GM23338 (cell line): ENCODE results near the gene CBFA2T3. TPM values are rescaled to one million over a fixed set of nuclear protein-coding genes. Genes with fewer than 3 reads are reported as not detected.

ENCODE experiments used
- ATAC-seq: fragments of 200-7000 bp; cut with Tn5 transposase; 3 replicates; pipeline ENCODE4 v1.9.1; 2020
- DNase-seq: peaks from one replicate; pipeline ENCODE4 v3.0.0-alpha.2; 2015; ENCODE audit warnings: low spot score
- H2AFZ ChIP-seq: fragments of 200-600 bp; sonication (generic); 2 replicates; pipeline ENCODE4 v1.8.0; 2016; ENCODE audit warnings: antibody characterized with exemption, mild to moderate bottlenecking, moderate library complexity
- H3F3A ChIP-seq: fragments of 200-600 bp; sonication (generic); replicated peaks from 2 replicates; pipeline ENCODE4 v1.8.0; 2017; ENCODE audit warnings: antibody characterized with exemption, mixed run types, low read depth
- H3K27ac ChIP-seq: fragments of 200-600 bp; sonication (generic); 2 replicates; pipeline ENCODE4 v1.6.1; 2016; ENCODE audit warnings: low read depth
- H3K27me3 ChIP-seq: fragments of 200-600 bp; sonication (generic); 2 replicates; pipeline ENCODE4 v1.8.0; 2016; ENCODE audit warnings: mild to moderate bottlenecking, mixed run types, moderate library complexity; ENCODE audit not compliant: insufficient read depth
- H3K36me3 ChIP-seq: fragments of 200-600 bp; sonication (generic); 2 replicates; pipeline ENCODE4 v1.8.0; 2016; ENCODE audit warnings: mild to moderate bottlenecking; ENCODE audit not compliant: insufficient read depth
- H3K4me1 ChIP-seq: fragments of 200-600 bp; sonication (generic); 2 replicates; pipeline ENCODE4 v1.8.0; 2016; ENCODE audit warnings: mild to moderate bottlenecking, moderate library complexity; ENCODE audit not compliant: insufficient read depth
- H3K4me2 ChIP-seq: fragments of 200-600 bp; sonication (generic); 2 replicates; pipeline ENCODE4 v1.7.1; 2017; ENCODE audit warnings: mixed run types
- H3K4me3 ChIP-seq: fragments of 200-600 bp; sonication (generic); 2 replicates; pipeline ENCODE4 v1.6.1; 2016; ENCODE audit warnings: mixed run types
- H3K79me2 ChIP-seq: fragments of 200-600 bp; sonication (generic); replicated peaks from 2 replicates; pipeline ENCODE4 v1.8.0; 2017; ENCODE audit warnings: mild to moderate bottlenecking; ENCODE audit not compliant: insufficient read depth
- H3K9me2 ChIP-seq: fragments of 200-600 bp; sonication (generic); 2 replicates; pipeline ENCODE4 v1.8.0; 2017; ENCODE audit not compliant: insufficient read depth
- H4K20me1 ChIP-seq: fragments of 200-600 bp; sonication (generic); replicated peaks from 2 replicates; pipeline ENCODE4 v1.8.0; 2017; ENCODE audit warnings: mild to moderate bottlenecking; ENCODE audit not compliant: insufficient read depth
- H3K27ac Mint-ChIP-seq: 2 replicates; pipeline ENCODE4 v1.8.0; 2020; ENCODE audit warnings: inconsistent platforms, mild to moderate bottlenecking, moderate library complexity, mixed read lengths
- H3K27me3 Mint-ChIP-seq: 3 replicates; pipeline ENCODE4 v1.8.0; 2022; ENCODE audit warnings: low read depth, mild to moderate bottlenecking, moderate library complexity, mixed read lengths, inconsistent platforms; ENCODE audit not compliant: insufficient read depth, poor library complexity
- H3K36me3 Mint-ChIP-seq: 3 replicates; pipeline ENCODE4 v1.8.0; 2021; ENCODE audit warnings: low read depth, mild to moderate bottlenecking, inconsistent platforms, moderate library complexity, mixed read lengths
- H3K4me1 Mint-ChIP-seq: 3 replicates; pipeline ENCODE4 v1.8.0; 2020; ENCODE audit warnings: mild to moderate bottlenecking, inconsistent platforms, mixed read lengths
- H3K4me3 Mint-ChIP-seq: 3 replicates; pipeline ENCODE4 v1.8.0; 2021; ENCODE audit warnings: moderate library complexity, mild to moderate bottlenecking, inconsistent platforms, mixed read lengths
- H3K9me3 Mint-ChIP-seq: 3 replicates; pipeline ENCODE4 v1.8.0; 2020; ENCODE audit warnings: moderate library complexity, mild to moderate bottlenecking, inconsistent platforms, mixed read lengths
- CREB1 ChIP-seq: fragments of 250-450 bp; sonication (Bioruptor Pico); IDR thresholded peaks from 2 replicates; pipeline ENCODE4 v1.5.0; 2020; ENCODE audit warnings: low read depth, mild to moderate bottlenecking, moderate library complexity
- CTCF ChIP-seq, 2 experiments: fragments of 200-600 bp in 1 of 2; sonication (generic) in 1 of 2; conservative IDR thresholded peaks; 2 replicates each; pipeline versions ENCODE4 v1.5.1 to v1.6.1; 2016 to 2017; ENCODE audit warnings: antibody characterized with exemption in 2 of 2, low read depth in 2 of 2, mild to moderate bottlenecking in 2 of 2, moderate library complexity in 1 of 2
- ETS1 ChIP-seq: IDR thresholded peaks from 2 replicates; pipeline ENCODE4 v1.6.1; 2016; ENCODE audit warnings: antibody characterized with exemption
- EZH2phosphoT487 ChIP-seq: fragments of 200-600 bp; sonication (generic); IDR thresholded peaks from one replicate; pipeline ENCODE4 v1.8.1; 2018; ENCODE audit warnings: antibody characterized with exemption; ENCODE audit not compliant: unreplicated experiment
- NANOG ChIP-seq: IDR thresholded peaks from 2 replicates; pipeline ENCODE4 v1.6.1; 2016; ENCODE audit warnings: antibody characterized with exemption, borderline replicate concordance
- REST ChIP-seq: IDR thresholded peaks from one replicate; pipeline ENCODE4 v1.6.1; 2018; ENCODE audit warnings: antibody characterized with exemption; ENCODE audit not compliant: unreplicated experiment
- STAT1 ChIP-seq: IDR thresholded peaks from one replicate; pipeline ENCODE4 v1.6.1; 2016; ENCODE audit warnings: antibody characterized with exemption; ENCODE audit not compliant: unreplicated experiment
- ZNF114 ChIP-seq: fragments of 250-450 bp; sonication (Bioruptor Pico); IDR thresholded peaks from 2 replicates; pipeline ENCODE4 v1.5.0; 2020; ENCODE audit warnings: mild to moderate bottlenecking, moderate library complexity
- ZNF331 ChIP-seq: fragments of 250-450 bp; sonication (Bioruptor Pico); IDR thresholded peaks from 2 replicates; pipeline ENCODE4 v1.5.0; 2020; ENCODE audit warnings: low read depth, mild to moderate bottlenecking, moderate library complexity
- ZNF462 ChIP-seq: fragments of 250-450 bp; sonication (Bioruptor Pico); IDR thresholded peaks from 2 replicates; pipeline ENCODE4 v1.5.0; 2020; ENCODE audit warnings: mild to moderate bottlenecking, moderate library complexity
- polyA plus RNA-seq: library from polyadenylated mRNA; unstranded; fragments of >200 nt; fragmentation: Nextera tagmentation; extraction: Ambion mirVana; gene quantifications from 2 replicates; pipeline ENCODE4 v1.2.1, GENCODE V29; 2016
- total RNA-seq: library from RNA; depleted of rRNA; stranded (reverse); fragments of >200 nt; shearing (Covaris generic); gene quantifications from 2 replicates; pipeline ENCODE4 v1.2.3, GENCODE V29; 2014

Gene CBFA2T3
- total and polyA plus RNA-seq, 2 experiments from 2014 or later = 0.87 to 1.5 TPM

- TF ChIP-seq ETS1 = no peak
Measured at GRCh38 chr16:88842806-88843205, 134.2 kb downstream of the CBFA2T3 start (continued).

- Mint-ChIP-seq H3K27me3 (peaks cover 10% of the 10 kb centered on the region), H3K36me3 (peaks cover 11% of the 10 kb centered on the region), H3K4me1 (0 out of 3 replicates have a peak, but pooled peaks cover 3% of the 10 kb centered on the region), H3K4me3 (no peak overlapping the region), H3K9me3 (no peaks in the 10 kb centered on the region), H3K27ac (no peak overlapping the region)
- no peak overlapping the region for H3K4me2 ChIP-seq
- no peaks in the 10 kb centered on the region for H4K20me1 ChIP-seq
- H3K27me3 ChIP-seq = no peaks in the 10 kb centered on the region
- no peak overlapping the region for H3K27ac ChIP-seq
- H3K4me3 ChIP-seq = no peak overlapping the region
- no peaks in the 10 kb centered on the region; the same call in 1 of the 2 replicates for H3K36me3 ChIP-seq
- H3K4me1 ChIP-seq = no peaks in the 10 kb centered on the region
- no peak for DNase-seq
- H3K9me2 ChIP-seq = no peaks in the 10 kb centered on the region
- no peaks in the 10 kb centered on the region for H3F3A ChIP-seq
- no peak for TF ChIP-seq ZNF114
- no peak for TF ChIP-seq EZH2phosphoT487
- TF ChIP-seq ZNF331 = no peak
- no peak for TF ChIP-seq STAT1
- TF ChIP-seq ETS1 = no peak
- no peak for TF ChIP-seq REST
- TF ChIP-seq NANOG = no peak
- TF ChIP-seq CTCF (conservative IDR thresholded peaks at IDR 0.05; ENCODE audit: low read depth in 2 of 2) = no peak
- no peak for TF ChIP-seq ZNF462 (CRISPR knock-in tag)
- no peak for TF ChIP-seq CREB1 (CRISPR knock-in tag)
- no peak overlapping the region for H2AFZ ChIP-seq
- H3K79me2 ChIP-seq = no peaks in the 10 kb centered on the region
- no peak for ATAC-seq
Measured at GRCh38 chr16:88842308-88842756, 134.7 kb downstream of the CBFA2T3 start.
